Muscle of leg (tissue), 11 donors: ENCODE data around the gene CHN2. TPM values are rescaled to one million over a fixed set of nuclear protein-coding genes. Genes with fewer than 3 reads are reported as not detected.

Experiments used
- DNase-seq: peaks from one replicate; pipeline ENCODE4 v3.0.0; 2013
- H3K27ac ChIP-seq: one replicate; pipeline ENCODE4 v1.5.1; 2013; ENCODE audit warnings: mild to moderate bottlenecking, low read length, control low read depth
- H3K27me3 ChIP-seq: one replicate; pipeline ENCODE4 v1.6.1; 2013; ENCODE audit warnings: low read length; ENCODE audit not compliant: control insufficient read depth, insufficient read depth
- H3K36me3 ChIP-seq: one replicate; pipeline ENCODE4 v1.6.1; 2013; ENCODE audit warnings: low read length; ENCODE audit not compliant: control insufficient read depth, insufficient read depth
- H3K4me1 ChIP-seq: one replicate; pipeline ENCODE4 v1.6.1; 2013; ENCODE audit warnings: low read length; ENCODE audit not compliant: control insufficient read depth, insufficient read depth
- H3K4me3 ChIP-seq: one replicate; pipeline ENCODE4 v1.5.1; 2013; ENCODE audit warnings: low read length, control low read depth
- H3K9me3 ChIP-seq: replicated peaks from 2 replicates; pipeline ENCODE4 v1.6.1; 2013; ENCODE audit warnings: low read depth, low read length; ENCODE audit not compliant: control insufficient read depth
- WGBS: methylation state at CpG from one replicate; pipeline ENCODE4 v1.1.5; 2013; ENCODE audit warnings: missing lambda C conversion rate; ENCODE audit not compliant: insufficient coverage; 5-methylcytosine and 5-hydroxymethylcytosine counted together
- polyA plus RNA-seq, 8 donors: library from polyadenylated mRNA; unstranded; fragments of 120-200 nt; gene quantifications; one replicate each; pipeline versions ENCODE4 v1.2.1 to v1.2.3, GENCODE V29; 2013; ENCODE audit warnings: inconsistent platforms in 1 of 8, low replicate concordance in 1 of 8; ENCODE audit not compliant: insufficient read length in 8 of 8, insufficient read depth in 1 of 8
- total RNA-seq: library from RNA; stranded (reverse); fragments of 120-200 nt; gene quantifications from one replicate; pipeline ENCODE4 v1.2.4, GENCODE V29; 2013

The CHN2 gene
- total and polyA plus RNA-seq, 9 donors, result 7.6 to 18.2 (median 10.2) TPM

DNA sequence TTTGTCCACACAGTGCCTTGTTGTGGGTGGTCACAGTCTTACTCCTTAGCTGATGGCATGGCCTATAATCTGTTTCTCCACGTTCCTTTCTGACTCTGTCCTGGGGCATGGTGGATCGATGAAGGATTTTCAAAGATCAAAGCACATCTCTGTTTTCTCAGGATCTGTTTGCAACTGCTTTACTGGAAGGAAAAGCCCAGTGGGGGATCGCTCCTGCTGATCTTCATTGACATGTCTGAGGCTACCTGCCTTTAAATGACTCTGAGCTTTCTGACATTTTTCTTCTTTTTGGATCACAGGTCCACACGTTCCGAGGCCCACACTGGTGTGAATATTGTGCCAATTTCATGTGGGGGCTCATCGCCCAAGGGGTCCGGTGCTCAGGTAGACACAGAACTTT is 301.1 kb downstream of the CHN2 start:
- WGBS, result 20% methylated on average over 2 of the region's 7 CpGs
- no peak overlapping the region for H3K4me3 ChIP-seq
- H3K4me1 ChIP-seq, result no peaks in the 10 kb centered on the region
- H3K9me3 ChIP-seq, result no peaks in the 10 kb centered on the region
- no peak for DNase-seq
- H3K27me3 ChIP-seq, result no peaks in the 10 kb centered on the region
- no peaks in the 10 kb centered on the region for H3K36me3 ChIP-seq
- no peak overlapping the region for H3K27ac ChIP-seq

DNA sequence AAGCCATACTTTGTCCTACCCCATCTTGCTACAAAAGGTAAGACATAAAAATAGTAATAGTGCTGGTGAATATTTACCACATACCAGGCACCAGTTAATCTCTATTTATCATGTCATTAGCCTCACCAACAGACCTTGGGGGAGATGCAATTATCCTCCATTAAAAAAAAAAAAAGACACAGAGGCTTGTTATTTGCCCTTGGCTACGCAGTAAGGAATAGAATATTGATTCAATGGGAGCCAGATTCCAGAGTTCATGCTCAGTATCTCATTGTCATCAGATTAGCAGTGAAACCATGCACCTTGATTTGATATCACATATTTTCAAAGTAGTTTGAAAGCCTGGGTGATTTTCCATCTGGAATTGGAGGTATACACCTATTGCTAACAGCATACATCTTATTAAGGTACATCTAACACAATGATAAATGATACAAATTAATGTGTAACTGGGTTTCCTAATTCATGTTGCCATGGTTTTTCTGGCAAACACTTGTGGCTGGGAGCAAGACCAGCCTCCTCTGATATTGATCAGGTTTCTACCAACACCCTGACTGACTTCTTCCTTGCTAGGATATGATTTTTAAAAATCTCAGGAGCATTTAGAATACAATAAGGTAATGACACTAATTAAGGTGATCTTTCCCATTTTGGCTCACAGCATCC is 301.9 kb downstream of the CHN2 start:
- Histone ChIP-seq H3K9me3 (no peaks in the 10 kb centered on the region), H3K4me1 (no peaks in the 10 kb centered on the region), H3K27ac (no peak overlapping the region), H3K4me3 (no peak overlapping the region), H3K36me3 (no peaks in the 10 kb centered on the region), H3K27me3 (no peaks in the 10 kb centered on the region)
- no peak for DNase-seq
- whole genome bisulfite sequencing, result no CpG with 5 or more reads among the region's 1 CpG

- no peak overlapping the region for H3K27ac ChIP-seq
- H3K27me3 ChIP-seq, result no peaks in the 10 kb centered on the region
- H3K4me3 ChIP-seq, result no peak overlapping the region
- WGBS, result no CpG with 5 or more reads among the region's 3 CpGs
- H3K9me3 ChIP-seq, result no peaks in the 10 kb centered on the region
- no peaks in the 10 kb centered on the region for H3K36me3 ChIP-seq
- no peaks in the 10 kb centered on the region for H3K4me1 ChIP-seq
- DNase-seq, result no peak
Observed at GRCh38 chr7:29499932-29500331, 305.4 kb downstream of the CHN2 start.

DNA sequence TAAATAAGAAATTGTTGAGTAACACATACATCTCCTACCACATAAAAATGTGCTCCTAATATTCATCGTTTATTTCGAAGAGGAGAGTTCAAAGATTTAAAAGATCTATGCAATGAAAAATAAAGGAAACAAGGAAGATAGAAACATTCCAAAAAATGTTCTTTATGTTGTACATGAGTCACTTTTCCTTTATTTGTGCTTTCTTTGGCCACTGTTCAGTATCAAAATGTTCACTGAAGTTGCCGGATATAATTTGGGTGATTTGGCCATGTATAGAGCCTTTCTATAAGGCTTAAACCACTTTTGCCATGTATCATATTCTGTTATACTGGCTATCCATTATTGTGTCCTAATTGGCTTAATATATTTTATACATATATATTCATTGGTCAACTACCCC is 306.1 kb downstream of the CHN2 start:
- H3K27me3 ChIP-seq, result no peaks in the 10 kb centered on the region
- H3K4me1 ChIP-seq, result no peaks in the 10 kb centered on the region
- DNase-seq, result no peak
- no peaks in the 10 kb centered on the region for H3K36me3 ChIP-seq
- H3K9me3 ChIP-seq, result no peaks in the 10 kb centered on the region
- H3K4me3 ChIP-seq, result no peak overlapping the region
- WGBS, result no CpG with 5 or more reads among the region's 3 CpGs
- no peak overlapping the region for H3K27ac ChIP-seq

DNA sequence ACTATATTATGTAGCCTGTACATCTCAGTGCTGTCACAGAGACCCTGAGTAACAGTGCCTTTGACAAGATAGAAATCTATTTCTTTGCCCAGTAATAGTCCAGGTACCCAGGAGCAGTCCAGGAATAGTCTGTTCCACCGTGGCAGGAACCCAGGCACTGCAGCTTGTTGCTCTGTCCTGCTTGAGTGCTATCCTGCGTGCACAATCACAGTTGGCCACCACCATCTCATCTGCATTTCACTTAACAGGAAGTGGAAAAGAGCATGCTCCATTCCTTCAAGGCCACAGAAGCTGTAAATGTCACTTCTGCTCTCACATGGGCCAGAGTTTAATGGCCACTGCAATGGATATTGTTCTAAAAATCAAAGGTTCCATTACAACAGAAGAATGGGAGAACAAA is 307.6 kb downstream of the CHN2 start:
- no peaks in the 10 kb centered on the region for H3K36me3 ChIP-seq
- 67% methylated on average over 1 of the region's 2 CpGs for WGBS
- no peaks in the 10 kb centered on the region for H3K9me3 ChIP-seq
- no peaks in the 10 kb centered on the region for H3K4me1 ChIP-seq
- H3K27ac ChIP-seq, result no peak overlapping the region
- H3K27me3 ChIP-seq, result no peaks in the 10 kb centered on the region
- DNase-seq, result no peak
- no peak overlapping the region for H3K4me3 ChIP-seq

DNA sequence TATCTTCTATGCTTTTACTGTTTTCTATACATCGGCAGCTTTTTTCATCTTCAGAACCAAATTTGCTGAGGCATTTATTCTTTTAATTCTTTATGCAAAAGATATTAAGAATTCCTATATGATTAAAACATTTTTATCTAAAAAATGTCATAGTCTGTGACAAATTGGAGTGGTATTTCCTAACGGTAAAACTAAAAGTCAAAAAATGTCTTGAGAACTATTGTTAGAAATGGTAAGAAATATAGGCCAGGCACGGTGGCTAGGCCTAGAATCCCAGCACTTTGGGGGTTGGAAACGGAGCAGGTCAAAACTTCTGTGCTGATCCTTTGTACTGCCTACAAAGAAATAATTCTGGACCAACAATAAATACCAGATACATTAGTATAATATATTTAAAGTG is 311.4 kb downstream of the CHN2 start:
- Histone ChIP-seq H3K4me3 (no peak overlapping the region), H3K27ac (no peak overlapping the region), H3K36me3 (no peaks in the 10 kb centered on the region), H3K9me3 (no peaks in the 10 kb centered on the region), H3K27me3 (no peaks in the 10 kb centered on the region), H3K4me1 (no peaks in the 10 kb centered on the region)
- no CpG with 5 or more reads among the region's 4 CpGs for WGBS
- no peak for DNase-seq

- Histone ChIP-seq H3K27me3 (no peaks in the 10 kb centered on the region), H3K36me3 (no peaks in the 10 kb centered on the region), H3K4me1 (no peaks in the 10 kb centered on the region), H3K9me3 (no peaks in the 10 kb centered on the region), H3K27ac (no peak overlapping the region), H3K4me3 (no peak overlapping the region)
- DNase-seq, result no peak
- no CpG with 5 or more reads among the region's 5 CpGs for WGBS
Observed at GRCh38 chr7:29508608-29509007, 314.0 kb downstream of the CHN2 start.

- Histone ChIP-seq H3K4me1 (no peaks in the 10 kb centered on the region), H3K27me3 (no peaks in the 10 kb centered on the region), H3K36me3 (no peaks in the 10 kb centered on the region), H3K27ac (no peak overlapping the region), H3K4me3 (no peak overlapping the region), H3K9me3 (no peaks in the 10 kb centered on the region)
- 93% methylated on average over 3 of the region's 4 CpGs for WGBS
- no peak for DNase-seq
Observed at GRCh38 chr7:29510028-29510427, 315.5 kb downstream of the CHN2 start.

DNA sequence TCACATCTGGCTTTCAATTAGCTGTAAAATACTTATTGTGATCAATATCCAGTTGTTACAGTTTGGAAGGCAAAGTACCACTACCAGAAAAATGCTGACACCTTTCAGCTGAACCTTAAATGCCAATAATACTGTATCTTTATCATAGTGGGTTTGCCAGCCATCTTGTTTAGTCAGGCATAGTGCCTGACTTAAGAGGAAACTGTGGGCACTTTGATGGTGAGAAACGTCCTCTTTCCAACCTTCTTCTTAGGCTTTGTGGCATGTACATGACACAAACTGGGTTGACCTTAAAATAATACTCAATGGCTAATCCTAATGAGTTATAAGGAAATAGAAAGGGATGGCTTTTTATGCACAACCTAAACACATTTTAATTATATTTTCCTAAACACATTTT is 316.8 kb downstream of the CHN2 start:
- Histone ChIP-seq H3K4me3 (no peak overlapping the region), H3K9me3 (no peaks in the 10 kb centered on the region), H3K36me3 (no peaks in the 10 kb centered on the region), H3K27me3 (no peaks in the 10 kb centered on the region), H3K4me1 (no peaks in the 10 kb centered on the region), H3K27ac (no peak overlapping the region)
- no peak for DNase-seq
- WGBS, result no CpG with 5 or more reads among the region's 1 CpG

- H3K4me3 ChIP-seq, result no peak overlapping the region
- DNase-seq, result no peak
- no peaks in the 10 kb centered on the region for H3K4me1 ChIP-seq
- no peak overlapping the region for H3K27ac ChIP-seq
- no peaks in the 10 kb centered on the region for H3K36me3 ChIP-seq
- no peaks in the 10 kb centered on the region for H3K9me3 ChIP-seq
- H3K27me3 ChIP-seq, result no peaks in the 10 kb centered on the region
- 48% methylated on average over 6 of the region's 8 CpGs for WGBS
Observed at GRCh38 chr7:29511851-29512250, 317.3 kb downstream of the CHN2 start.

- no CpG with 5 or more reads among the region's 2 CpGs for WGBS
- no peak overlapping the region for H3K27ac ChIP-seq
Observed at GRCh38 chr7:29516491-29516890, 321.9 kb downstream of the CHN2 start.

More at GRCh38 chr7:29516491-29516890, 321.9 kb downstream of the CHN2 start:
- no peaks in the 10 kb centered on the region for H3K36me3 ChIP-seq
- H3K27me3 ChIP-seq, result no peaks in the 10 kb centered on the region
- no peak for DNase-seq
- H3K4me1 ChIP-seq, result no peaks in the 10 kb centered on the region
- H3K9me3 ChIP-seq, result no peaks in the 10 kb centered on the region
- H3K4me3 ChIP-seq, result no peak overlapping the region
